NCI-H1092 treated with DMSO at 0.1 percent for 48 hours (cell line): ENCODE data around the gene MCTP1.
A peak's percentile ranks its signal among the peaks of the same experiment; 100 is the strongest.

Source experiments
- DNase-seq: peaks from one replicate; lab custom pipeline; 2025; lab: John Stamatoyannopoulos, UW

MCTP1 gene

GRCh38 chr5:94754824-94755223 lies 530.1 kb downstream of the MCTP1 start:
- no peak for DNase-seq

- DNase-seq, result no peak
These were observed 533.4 kb downstream of the MCTP1 start for GRCh38 chr5:94751460-94751859.

GRCh38 chr5:94750681-94751080 lies 534.2 kb downstream of the MCTP1 start:
- no peak for DNase-seq

GRCh38 chr5:94749042-94749441 lies 535.9 kb downstream of the MCTP1 start:
- no peak for DNase-seq

- no peak for DNase-seq
These were observed 536.7 kb downstream of the MCTP1 start for GRCh38 chr5:94748212-94748611.

- no peak for DNase-seq
These were observed 537.5 kb downstream of the MCTP1 start for GRCh38 chr5:94747371-94747770.

GRCh38 chr5:94746731-94747124 lies 538.2 kb downstream of the MCTP1 start:
- no peak for DNase-seq

- no peak for DNase-seq
These were observed 538.8 kb downstream of the MCTP1 start for GRCh38 chr5:94745786-94746730.

- no peak for DNase-seq
These were observed 540.0 kb downstream of the MCTP1 start for GRCh38 chr5:94744906-94745305.

- no peak for DNase-seq
These were observed 542.0 kb downstream of the MCTP1 start for GRCh38 chr5:94742852-94743251.

- no peak for DNase-seq
These were observed 544.6 kb downstream of the MCTP1 start for GRCh38 chr5:94740286-94740685.

- no peak for DNase-seq
These were observed 548.4 kb downstream of the MCTP1 start for GRCh38 chr5:94736498-94736897.

- no peak for DNase-seq
These were observed 553.4 kb downstream of the MCTP1 start for GRCh38 chr5:94731471-94731870.

GRCh38 chr5:94725142-94725541 lies 559.8 kb downstream of the MCTP1 start:
- DNase-seq, result no peak

- no peak for DNase-seq
These were observed 569.1 kb downstream of the MCTP1 start for GRCh38 chr5:94715768-94716167.

- DNase-seq, result no peak
These were observed 573.1 kb downstream of the MCTP1 start for GRCh38 chr5:94711785-94712184.

- no peak for DNase-seq
These were observed 575.6 kb downstream of the MCTP1 start for GRCh38 chr5:94709277-94709676.

- peak; percentile 5 for DNase-seq
These were observed 577.5 kb downstream of the MCTP1 start for GRCh38 chr5:94707359-94707758.

- DNase-seq, result no peak
These were observed 579.5 kb downstream of the MCTP1 start for GRCh38 chr5:94705427-94705826.

GRCh38 chr5:94702729-94703128 lies 582.2 kb downstream of the MCTP1 start:
- no peak for DNase-seq

- DNase-seq, result no peak
These were observed 584.3 kb downstream of the MCTP1 start for GRCh38 chr5:94700592-94700991.

GRCh38 chr5:94699562-94699961 lies 585.3 kb downstream of the MCTP1 start:
- DNase-seq, result no peak

- DNase-seq, result no peak
These were observed 586.7 kb downstream of the MCTP1 start for GRCh38 chr5:94698197-94698596.

GRCh38 chr5:94694671-94695070 lies 590.2 kb downstream of the MCTP1 start:
- DNase-seq, result no peak
